H1 (cell line): ENCODE data around the gene NKAIN4. TPM values are rescaled to one million over a fixed set of nuclear protein-coding genes. Genes with fewer than 3 reads are reported as not detected.

Source experiments
- ATF2 ChIP-seq: IDR thresholded peaks from 2 replicates; pipeline ENCODE4 v1.6.1; 2012; ENCODE audit warnings: low read length, inconsistent platforms
- BCL11A ChIP-seq, 2 experiments: IDR thresholded peaks; one replicate each; pipeline ENCODE4 v1.6.1; 2011; ENCODE audit warnings: low read depth in 2 of 2, low read length in 2 of 2, mild to moderate bottlenecking in 2 of 2
- RXRA ChIP-seq: IDR thresholded peaks from 2 replicates; pipeline ENCODE4 v1.6.1; 2011; ENCODE audit warnings: low read depth, mild to moderate bottlenecking, low read length, moderate library complexity; ENCODE audit not compliant: insufficient read depth
- polyA plus RNA-seq, 7 experiments: library from polyadenylated mRNA; depleted of rRNA in 3 of 7; stranded (reverse) in 5 of 7; unstranded in 2 of 7; fragments of >200 nt in 5 of 7; fragments of 200-250 nt in 2 of 7; gene quantifications; 1 replicate in 5 of 7; 2 replicates in 1 of 7; 4 replicates in 1 of 7; pipeline versions ENCODE4 v1.2.1 to v1.2.3, GENCODE V29; 2011 to 2013; ENCODE audit warnings: missing spikeins in 2 of 7, mixed read lengths in 2 of 7
- total RNA-seq: library from RNA; stranded (reverse); fragmentation: NEBNext Ultra II Directional; extraction: Animal tissue kit (Norgen Biotek cat#: 25700); gene quantifications from 2 replicates; pipeline ENCODE4 v1.2.1, GENCODE V29; 2021

NKAIN4 gene
- total and polyA plus RNA-seq, 2 of the 8 experiments (the other 6 are each of a cell fraction or from before 2014, with no cell fraction given): 6.9 to 17.0 TPM

GRCh38 chr20:63223826-63224207 lies 30.4 kb downstream of the NKAIN4 start (continued):
- TF ChIP-seq ATF2: no peak
- TF ChIP-seq BCL11A (IDR thresholded peaks at IDR 0.05; ENCODE audit: low read depth in 2 of 2, low read length in 2 of 2): no peak
- TF ChIP-seq RXRA: no peak
